Adipocyte (in vitro differentiated cells): ENCODE measurements around the gene MGME1.

Source experiments
- DNase-seq: peaks from one replicate; pipeline ENCODE4 v3.0.0-alpha.2; 2015; ENCODE audit warnings: low read depth
- H3K27me3 ChIP-seq: replicated peaks from 2 replicates; pipeline ENCODE4 v1.7.0; 2013; ENCODE audit warnings: mild to moderate bottlenecking, low read length, moderate library complexity; ENCODE audit not compliant: control insufficient read depth, insufficient read depth
- H3K36me3 ChIP-seq: 2 replicates; pipeline ENCODE4 v1.7.0; 2013; ENCODE audit warnings: low read length, mild to moderate bottlenecking, moderate library complexity; ENCODE audit not compliant: control insufficient read depth, insufficient read depth, severe bottlenecking
- H3K4me1 ChIP-seq: 2 replicates; pipeline ENCODE4 v1.7.0; 2013; ENCODE audit warnings: mild to moderate bottlenecking, low read length, moderate library complexity; ENCODE audit not compliant: control insufficient read depth, insufficient read depth
- H3K4me3 ChIP-seq: 2 replicates; pipeline ENCODE4 v1.7.0; 2013; ENCODE audit warnings: mild to moderate bottlenecking, low read length, moderate library complexity
- H3K9ac ChIP-seq: 2 replicates; pipeline ENCODE4 v1.7.0; 2013; ENCODE audit warnings: mild to moderate bottlenecking, low read length, moderate library complexity
- H3K9me3 ChIP-seq: 2 replicates; pipeline ENCODE4 v1.7.0; 2013; ENCODE audit warnings: mild to moderate bottlenecking, low read length, moderate library complexity; ENCODE audit not compliant: control insufficient read depth

MGME1 gene

DNA sequence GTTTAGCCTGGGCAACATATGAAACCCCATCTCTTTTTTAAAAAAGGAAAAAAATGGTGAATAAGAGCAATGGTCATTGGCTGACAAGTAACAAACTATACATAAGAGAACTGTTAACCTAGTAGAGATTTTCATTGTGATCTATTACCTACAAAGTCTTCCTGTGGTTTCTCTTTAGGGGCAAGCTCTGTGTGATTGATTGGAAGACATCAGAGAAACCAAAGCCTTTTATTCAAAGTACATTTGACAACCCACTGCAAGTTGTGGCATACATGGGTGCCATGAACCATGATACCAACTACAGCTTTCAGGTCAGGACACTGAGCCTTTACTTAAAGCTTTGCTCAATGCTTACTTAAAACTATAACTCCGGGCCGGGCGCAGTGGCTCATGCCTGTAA, 19.2 kb downstream of the MGME1 start:
- Histone ChIP-seq H3K9me3 (no peaks in the 10 kb centered on the region), H3K9ac (no peak overlapping the region), H3K4me3 (no peak overlapping the region), H3K27me3 (no peaks in the 10 kb centered on the region), H3K36me3 (peaks cover 9% of the 10 kb centered on the region), H3K4me1 (no peaks in the 10 kb centered on the region)
- no peak for DNase-seq

DNA sequence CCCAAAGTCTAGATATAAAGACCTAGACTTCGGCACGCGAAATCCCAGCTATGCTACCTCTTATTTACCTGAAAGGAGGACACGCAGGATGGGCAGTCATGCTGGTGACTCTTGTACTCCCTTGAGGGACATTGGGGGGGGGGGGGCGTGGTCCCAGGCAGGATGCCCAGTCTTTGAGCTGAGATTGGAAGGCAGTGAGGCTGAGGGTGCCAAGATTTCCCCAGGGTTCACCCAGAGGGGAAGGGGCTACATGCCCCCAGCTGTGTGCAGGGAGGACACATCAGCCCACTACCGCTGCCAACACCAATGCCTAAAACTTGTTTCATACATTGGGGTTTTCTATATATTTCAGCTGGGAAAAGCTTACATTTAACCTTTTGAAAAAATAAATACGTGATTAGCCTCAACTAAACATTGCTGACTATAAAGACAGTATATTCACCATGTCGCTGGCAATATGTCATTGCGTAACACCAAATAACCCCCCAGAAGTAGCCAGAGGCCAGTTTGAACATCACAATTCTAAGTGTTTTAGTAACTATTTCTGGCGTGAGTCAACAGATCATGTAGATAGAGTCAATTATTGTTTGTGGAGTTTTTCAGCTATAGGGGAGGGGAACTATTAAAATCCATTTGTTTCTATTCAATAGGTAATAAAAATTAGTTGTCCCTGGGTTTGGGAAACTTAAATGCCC, 21.6 kb downstream of the MGME1 start:
- Histone ChIP-seq H3K36me3 (peaks cover 9% of the 10 kb centered on the region), H3K9me3 (no peaks in the 10 kb centered on the region), H3K4me1 (no peaks in the 10 kb centered on the region), H3K27me3 (no peaks in the 10 kb centered on the region), H3K4me3 (no peak overlapping the region), H3K9ac (no peak overlapping the region)
- DNase-seq, result no peak

DNA sequence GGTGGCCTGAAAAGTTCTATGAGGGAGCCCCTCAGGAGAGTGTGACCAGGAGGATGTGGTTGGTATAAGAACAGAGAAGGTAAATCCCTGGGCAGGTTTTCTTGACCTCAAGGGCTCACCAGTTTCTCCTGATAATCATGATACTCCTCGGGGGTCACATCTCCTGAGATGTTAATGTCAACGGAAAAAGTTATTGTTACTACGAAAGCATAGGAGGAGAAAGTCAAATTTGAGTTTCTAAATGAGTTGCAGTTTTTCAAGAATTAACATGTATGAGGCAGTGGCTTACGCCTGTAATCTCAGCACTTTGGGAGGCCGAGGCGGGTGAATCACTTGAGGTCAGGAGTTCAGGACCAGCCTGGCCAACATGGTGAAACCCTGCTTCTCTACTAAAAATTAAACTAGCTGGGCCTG, 23.4 kb downstream of the MGME1 start:
- no peak overlapping the region for H3K9ac ChIP-seq
- H3K27me3 ChIP-seq, result no peaks in the 10 kb centered on the region
- H3K4me3 ChIP-seq, result no peak overlapping the region
- H3K4me1 ChIP-seq, result no peaks in the 10 kb centered on the region
- DNase-seq, result no peak
- H3K36me3 ChIP-seq, result peaks cover 9% of the 10 kb centered on the region
- H3K9me3 ChIP-seq, result no peaks in the 10 kb centered on the region

DNA sequence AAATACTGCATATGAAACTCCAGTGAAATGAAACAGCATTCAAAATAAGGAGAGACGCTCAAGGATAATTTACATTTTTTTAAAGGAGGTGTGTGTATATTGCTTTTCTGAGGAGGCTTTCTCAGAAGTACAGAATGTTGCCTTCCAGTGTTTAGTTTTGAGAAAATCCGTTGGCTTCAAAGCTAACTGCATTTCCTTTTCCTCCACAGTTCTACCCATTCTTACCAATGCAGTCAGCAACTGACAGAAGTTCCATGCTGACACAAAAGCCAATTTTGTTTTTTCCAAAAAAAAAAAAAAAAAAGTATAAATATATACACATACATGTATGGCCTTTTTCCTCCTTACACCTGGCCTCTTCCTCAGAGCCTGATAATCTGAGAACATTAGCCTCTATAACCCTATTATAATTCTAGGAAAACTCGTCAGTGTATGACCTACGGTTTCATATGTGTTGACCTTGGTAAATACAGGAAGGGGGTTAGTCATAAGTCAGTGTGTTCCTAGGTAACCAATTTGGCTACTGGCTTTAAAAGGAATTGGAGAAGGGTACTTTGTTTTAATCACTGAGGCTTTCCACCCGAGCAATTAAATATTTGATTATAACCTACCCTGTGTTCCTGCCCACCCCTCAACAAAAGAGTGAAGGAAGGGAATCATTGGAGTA, 24.2 kb downstream of the MGME1 start:
- DNase-seq, result no peak
- Histone ChIP-seq H3K9me3 (no peaks in the 10 kb centered on the region), H3K36me3 (peaks cover 9% of the 10 kb centered on the region), H3K4me3 (no peak overlapping the region), H3K9ac (no peak overlapping the region), H3K4me1 (no peaks in the 10 kb centered on the region), H3K27me3 (no peaks in the 10 kb centered on the region)

DNA sequence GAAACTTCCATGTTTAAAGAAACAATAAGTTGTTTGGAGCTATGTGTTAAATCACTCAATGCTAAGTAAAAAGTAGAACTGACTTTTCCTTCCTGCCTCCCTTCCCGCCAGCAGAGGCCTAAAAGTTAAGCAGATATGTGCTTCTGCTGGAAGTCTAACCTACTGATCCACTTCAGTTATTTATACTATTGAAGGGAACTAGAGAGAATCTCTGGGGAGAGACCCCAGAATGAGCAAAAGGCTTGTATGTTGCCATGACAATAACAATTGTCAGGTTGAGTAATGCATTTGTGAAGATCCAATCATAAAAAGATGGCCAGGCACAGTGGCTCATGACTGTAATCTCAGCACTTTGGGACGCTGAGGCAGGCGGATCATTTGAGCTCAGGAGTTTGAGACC, 24.7 kb downstream of the MGME1 start:
- Histone ChIP-seq H3K4me1 (no peaks in the 10 kb centered on the region), H3K4me3 (no peak overlapping the region), H3K27me3 (peaks cover 4% of the 10 kb centered on the region), H3K9me3 (no peaks in the 10 kb centered on the region), H3K36me3 (peaks cover 9% of the 10 kb centered on the region), H3K9ac (no peak overlapping the region)
- no peak for DNase-seq

DNA sequence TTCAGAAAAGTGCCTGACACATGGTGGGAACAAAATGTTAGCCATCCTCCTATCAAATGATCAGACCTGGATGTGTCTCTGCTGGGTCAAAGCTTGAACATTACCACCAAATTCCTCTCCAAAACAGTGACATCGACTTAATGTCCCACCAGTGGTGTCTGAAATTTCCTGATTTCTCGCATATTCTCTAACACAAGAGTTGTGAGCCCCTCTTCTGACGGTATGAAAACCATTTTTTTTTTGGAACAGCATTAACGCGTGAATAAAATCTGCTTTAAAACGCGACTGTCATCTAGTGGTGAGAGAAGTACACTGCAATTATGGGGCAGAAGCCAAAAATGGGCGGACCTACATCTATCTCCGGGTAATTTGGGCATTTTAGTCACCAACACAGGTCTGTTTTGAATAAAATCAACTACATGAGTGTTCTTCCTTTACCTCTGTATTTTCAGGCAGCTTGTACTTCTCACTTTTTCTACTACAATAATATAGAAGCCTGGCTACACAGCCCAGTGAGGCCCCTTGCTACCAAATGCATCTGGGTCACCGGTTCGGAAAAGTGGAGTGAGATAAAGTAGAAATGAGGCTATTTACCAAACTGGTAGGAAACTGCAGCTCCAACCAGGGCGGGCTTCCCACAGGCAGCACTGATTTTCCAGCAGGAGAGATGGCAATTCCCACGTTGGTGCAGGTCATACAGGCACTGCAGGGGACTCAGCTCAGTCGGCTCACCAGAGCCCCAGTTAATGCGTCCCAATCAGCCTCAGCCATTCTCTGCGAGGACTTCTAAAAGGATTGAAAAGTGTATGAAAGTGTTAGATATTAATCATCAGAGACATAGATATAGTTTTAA, 27.4 kb downstream of the MGME1 start:
- peak overlapping the region; percentile 30 for H3K9ac ChIP-seq
- peak; percentile 89 for DNase-seq
- H3K4me1 ChIP-seq, result peaks cover 6% of the 10 kb centered on the region
- no peak overlapping the region for H3K4me3 ChIP-seq
- peaks cover 7% of the 10 kb centered on the region for H3K27me3 ChIP-seq
- no peaks in the 10 kb centered on the region for H3K36me3 ChIP-seq
- no peaks in the 10 kb centered on the region for H3K9me3 ChIP-seq

DNA sequence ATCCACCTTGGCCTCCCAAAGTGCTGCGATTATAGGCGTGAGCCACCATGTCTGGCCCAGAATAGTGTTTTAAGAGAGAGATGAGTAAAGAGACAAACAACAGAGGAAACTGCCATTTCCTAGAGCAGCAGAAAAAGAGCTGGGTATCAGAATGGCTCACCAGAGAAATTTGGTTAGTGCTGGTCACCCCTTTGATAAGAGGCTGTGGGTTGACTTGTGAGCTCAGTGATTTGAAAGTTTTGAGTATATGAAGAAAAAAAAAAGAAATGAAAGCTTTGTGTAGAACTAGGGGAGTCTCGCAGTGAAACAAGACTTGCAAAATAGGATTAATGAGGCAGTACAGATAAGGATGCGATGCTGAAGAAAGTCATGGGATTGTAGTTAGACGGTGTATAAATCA, 29.6 kb downstream of the MGME1 start:
- Histone ChIP-seq H3K36me3 (no peaks in the 10 kb centered on the region), H3K4me3 (no peak overlapping the region), H3K4me1 (peaks cover 12% of the 10 kb centered on the region), H3K9me3 (no peaks in the 10 kb centered on the region), H3K9ac (no peak overlapping the region), H3K27me3 (peaks cover 7% of the 10 kb centered on the region)
- DNase-seq, result no peak

DNA sequence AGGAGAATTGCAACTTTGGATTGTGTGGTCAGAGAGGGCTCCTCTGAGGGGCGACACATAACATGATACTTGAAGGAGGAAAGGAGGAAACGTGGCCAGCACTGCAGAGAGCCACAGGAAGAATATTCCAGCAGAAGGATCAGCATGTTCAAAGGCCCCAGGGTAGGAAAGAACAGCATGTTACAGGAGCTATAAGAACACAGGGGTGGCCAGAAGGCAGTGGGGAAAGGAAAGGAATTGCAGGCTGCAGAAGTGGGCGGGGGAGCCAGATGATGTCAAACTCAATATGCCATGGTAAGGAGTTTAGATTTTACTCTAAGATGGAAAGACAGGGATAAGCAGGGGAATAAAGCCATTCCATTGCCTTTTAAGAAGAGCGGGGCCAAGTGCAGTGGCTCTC, 30.7 kb downstream of the MGME1 start:
- H3K4me1 ChIP-seq, result peaks cover 15% of the 10 kb centered on the region
- H3K36me3 ChIP-seq, result no peaks in the 10 kb centered on the region
- no peaks in the 10 kb centered on the region for H3K9me3 ChIP-seq
- H3K9ac ChIP-seq, result no peak overlapping the region
- DNase-seq, result no peak
- H3K4me3 ChIP-seq, result no peak overlapping the region
- H3K27me3 ChIP-seq, result peaks cover 7% of the 10 kb centered on the region

DNA sequence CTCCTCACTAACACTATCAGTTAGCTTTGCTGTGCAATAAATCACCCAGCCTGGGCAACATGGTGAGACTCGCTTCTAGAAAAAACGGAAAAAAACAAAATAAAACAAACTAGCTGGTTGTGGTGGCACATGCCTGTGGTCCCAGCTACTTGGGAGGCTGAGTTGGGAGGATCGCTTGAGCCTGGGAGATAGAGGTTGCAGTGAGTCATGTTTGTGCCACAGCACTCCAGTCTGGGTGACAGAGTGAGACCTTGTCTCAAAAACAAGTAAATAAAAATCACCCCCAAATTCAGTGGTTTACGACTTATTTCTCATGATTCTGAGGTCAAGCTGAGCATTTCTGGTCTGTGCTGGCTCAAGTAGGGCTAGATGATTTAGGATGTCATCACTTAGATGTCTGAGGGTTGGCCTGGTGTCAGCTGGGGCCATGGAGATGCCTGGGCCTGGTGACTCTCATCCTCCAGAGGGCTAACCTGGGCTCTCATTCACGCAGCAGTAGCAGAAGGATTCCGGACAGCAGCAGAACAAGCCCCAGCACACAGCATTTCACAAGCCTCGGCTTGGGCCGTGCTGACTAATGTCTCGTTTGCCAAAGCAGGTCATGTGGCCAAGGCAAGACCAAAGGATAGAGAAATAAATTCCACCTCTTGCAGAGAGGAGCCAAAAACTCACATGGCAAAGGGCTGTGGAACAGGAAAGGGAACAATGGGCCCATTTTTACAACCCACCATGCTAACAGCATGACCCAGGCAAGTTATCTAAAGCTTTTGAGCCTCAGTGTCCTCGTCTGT, 32.5 kb downstream of the MGME1 start:
- peak; percentile 61 for DNase-seq
- peaks cover 15% of the 10 kb centered on the region for H3K4me1 ChIP-seq

DNA sequence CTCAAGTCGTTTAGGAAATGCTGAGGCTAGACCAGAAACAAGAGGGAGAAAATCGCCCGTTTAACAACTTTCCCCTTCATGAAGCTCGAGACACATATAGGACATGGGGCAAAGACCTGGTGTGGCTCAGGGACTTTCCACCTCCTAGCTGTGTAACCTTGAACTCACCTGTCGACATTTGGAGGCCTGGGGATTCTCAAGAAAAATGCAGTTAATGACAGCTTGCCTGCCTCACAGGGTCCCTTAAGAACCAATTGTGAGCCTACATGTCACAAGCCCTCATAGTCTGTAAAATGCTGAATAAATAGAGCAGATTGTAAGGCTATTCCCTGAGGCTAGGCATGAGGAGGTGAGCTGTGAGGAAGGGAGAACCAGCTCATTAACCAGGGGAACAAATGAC, 35.1 kb downstream of the MGME1 start:
- no peak for DNase-seq
- Histone ChIP-seq H3K36me3 (no peaks in the 10 kb centered on the region), H3K27me3 (peaks cover 10% of the 10 kb centered on the region), H3K9ac (no peak overlapping the region), H3K4me1 (peaks cover 19% of the 10 kb centered on the region), H3K9me3 (no peaks in the 10 kb centered on the region), H3K4me3 (no peak overlapping the region)

More for the DNA sequence above, 32.5 kb downstream of the MGME1 start:
- H3K27me3 ChIP-seq, result peaks cover 18% of the 10 kb centered on the region
- H3K36me3 ChIP-seq, result no peaks in the 10 kb centered on the region
- H3K4me3 ChIP-seq, result no peak overlapping the region
- H3K9ac ChIP-seq, result peak overlapping the region; percentile 2
- no peaks in the 10 kb centered on the region for H3K9me3 ChIP-seq
